Measurements from ENCODE around the gene B3GNT7.
A peak's percentile ranks its signal among the peaks of the same experiment; 100 is the strongest.
"Not testable (repeated sequence)": the region's sequence is repeated elsewhere in the genome, so short reads cannot be mapped to it uniquely, and the experiment has no call there.

The B3GNT7 gene

DNA sequence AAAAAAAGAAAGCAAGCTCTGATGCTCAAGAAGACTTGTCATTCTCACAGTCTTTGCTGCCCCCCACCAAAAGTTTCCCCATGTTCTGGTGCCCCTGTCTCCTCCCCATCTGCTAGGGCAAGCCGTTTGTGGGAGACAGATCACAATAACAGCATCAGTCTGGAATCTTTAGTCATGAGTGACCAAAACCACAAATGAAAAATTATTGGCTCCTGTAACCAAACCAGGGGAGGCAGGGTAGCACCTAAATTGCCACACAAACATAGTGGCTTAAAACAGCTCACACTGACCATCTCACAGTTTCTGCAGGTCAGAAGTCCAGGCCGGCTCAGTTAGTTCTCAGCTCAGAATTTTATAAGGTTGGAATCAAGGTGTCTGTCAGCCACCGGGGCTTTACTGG, 9.1 kb upstream of the B3GNT7 start:
- DNase-seq = no peak

DNA sequence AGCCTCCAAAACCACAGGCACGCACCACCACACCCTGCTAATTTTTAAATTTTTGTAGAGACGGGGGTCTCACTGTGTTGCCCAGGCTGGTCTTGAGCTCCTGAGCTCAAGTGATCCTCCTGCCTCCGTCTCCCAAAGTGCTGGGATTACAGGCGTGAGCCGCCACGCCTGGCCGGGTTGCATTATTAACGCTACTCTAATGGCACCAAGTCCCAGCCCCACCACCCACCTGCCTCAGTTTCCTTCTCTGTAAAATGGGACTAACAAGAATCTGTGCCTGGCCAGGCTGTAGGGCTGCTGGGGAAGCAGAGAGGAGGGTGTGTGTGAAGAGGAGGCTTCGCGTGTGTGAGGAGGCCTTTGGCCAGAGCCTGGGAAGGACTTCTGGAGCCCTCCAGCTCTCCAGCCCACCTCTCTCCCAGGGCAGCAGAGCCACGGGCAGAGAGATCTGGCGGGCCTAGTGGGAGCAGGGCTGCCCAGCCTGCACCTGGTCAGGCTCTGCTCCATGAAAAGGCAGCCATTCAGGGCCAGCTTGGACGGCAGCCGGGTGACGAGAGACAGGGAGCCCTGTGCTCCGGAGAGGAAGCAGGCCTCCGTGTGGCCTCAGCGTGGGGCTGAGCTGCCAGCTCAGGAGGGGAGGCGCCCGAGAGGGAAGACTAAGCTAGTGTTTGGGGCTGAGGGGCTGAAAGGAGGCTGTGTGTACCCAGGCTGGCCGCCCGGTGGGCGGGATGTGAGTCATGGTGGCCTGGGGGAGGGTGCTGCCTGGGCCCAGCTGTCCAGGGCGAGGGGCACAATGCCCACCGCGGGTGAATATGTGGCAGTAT, 7.4 kb upstream of the B3GNT7 start:
- DNase-seq = no peak

DNA sequence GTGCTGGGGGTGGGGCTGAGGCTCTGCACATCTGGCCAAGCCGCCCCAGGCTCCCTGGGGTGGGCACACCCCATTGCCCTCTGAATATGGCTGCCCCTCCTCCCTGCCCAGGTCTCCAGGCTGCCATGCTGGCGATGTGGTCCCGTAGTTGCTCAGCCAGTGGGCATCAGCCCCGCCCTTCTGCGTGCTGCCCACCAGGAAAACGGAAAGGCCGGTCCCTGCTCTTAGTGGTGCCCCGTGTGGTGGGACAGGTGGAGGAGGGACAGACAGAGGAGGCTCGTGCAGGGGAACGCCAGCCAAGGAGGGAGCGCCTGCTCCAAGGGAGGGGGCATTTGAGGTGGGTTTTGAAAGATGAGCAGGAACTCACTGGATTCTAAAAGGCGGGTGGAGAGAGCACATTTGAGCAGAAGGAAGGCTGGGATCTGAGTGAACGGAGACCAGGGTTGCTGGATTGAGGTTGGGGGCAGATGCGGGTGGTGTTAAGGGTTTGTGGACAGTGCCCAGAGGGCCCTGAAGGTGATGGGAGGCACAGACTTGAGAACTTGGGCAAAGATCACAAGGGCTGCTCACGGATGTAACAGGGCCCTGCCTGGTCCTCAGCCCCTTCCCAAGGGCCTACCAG, 6.7 kb upstream of the B3GNT7 start:
- no peak for DNase-seq

DNA sequence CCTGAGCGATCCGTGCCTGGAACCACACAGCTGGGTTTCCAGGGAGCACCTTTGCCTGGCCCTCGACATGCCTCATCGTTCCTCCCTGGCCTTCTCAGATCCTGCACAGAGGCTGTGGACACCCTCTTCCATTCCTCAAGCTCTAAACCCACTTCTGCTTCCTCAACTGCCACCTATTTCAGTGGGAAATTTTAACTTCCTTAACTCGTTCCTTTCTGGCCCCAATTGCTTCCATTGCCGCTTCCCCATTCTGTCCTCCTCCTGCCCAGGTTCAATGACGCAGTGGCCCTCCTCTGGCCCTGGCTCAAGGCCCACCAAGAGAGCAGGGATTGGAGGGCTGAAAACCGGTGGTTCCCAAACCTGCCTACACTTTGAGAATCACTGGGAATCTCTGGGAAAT, 4.8 kb upstream of the B3GNT7 start:
- DNase-seq = no peak

DNA sequence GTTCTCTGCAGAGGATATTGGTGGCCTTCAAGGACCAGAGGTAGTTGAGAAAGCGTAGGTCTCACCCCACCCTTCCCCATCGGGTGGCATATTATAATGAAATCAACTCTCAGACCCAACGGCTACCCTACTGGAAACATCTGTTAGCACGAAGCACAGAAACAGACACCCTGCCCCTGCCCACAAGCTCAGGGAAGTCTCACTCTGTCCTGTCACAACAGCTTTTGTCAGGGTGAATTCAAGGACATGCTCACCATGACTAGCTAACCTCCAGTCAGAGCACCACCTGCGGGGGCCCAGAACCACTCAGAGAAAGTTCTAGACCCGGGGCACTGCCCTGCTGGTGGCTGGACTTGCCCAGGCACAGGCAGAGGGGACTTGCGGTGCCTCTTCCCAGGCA, 3.5 kb upstream of the B3GNT7 start:
- DNase-seq = no peak

DNA sequence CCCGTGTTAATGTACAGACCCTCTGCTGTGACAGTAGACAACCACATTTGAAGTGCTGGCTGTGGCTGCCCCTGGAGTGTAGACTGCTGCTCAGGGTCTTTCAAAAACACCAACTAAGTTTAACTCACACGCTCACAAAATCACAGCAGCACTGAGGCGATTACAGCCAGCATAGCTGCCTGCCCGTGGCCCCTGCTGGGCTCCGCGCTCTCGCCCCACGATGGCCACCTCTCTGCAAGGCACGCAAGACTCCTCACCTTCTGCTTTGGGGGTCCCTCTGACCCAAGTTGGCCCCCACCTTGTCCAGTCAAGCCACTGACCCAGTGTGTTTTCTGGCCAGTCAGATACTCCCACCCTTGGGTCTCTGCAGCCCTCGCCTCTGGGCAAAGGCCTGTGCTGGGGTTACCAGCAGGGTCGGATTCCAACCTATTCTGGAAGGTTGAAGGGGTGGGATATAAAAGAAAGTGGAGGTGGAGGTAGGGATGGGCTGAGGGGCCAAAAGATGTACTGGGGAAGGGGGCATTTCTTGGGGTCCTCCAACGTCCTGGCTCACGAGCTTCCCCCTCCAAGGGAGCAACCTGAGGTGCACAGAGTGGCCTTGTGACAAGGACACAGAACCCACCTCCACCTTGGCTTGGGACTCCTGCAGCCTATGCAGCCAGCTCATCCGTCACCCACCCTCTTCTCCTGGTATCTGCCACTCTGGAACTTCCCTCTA, 2.9 kb upstream of the B3GNT7 start:
- DNase-seq = no peak

DNA sequence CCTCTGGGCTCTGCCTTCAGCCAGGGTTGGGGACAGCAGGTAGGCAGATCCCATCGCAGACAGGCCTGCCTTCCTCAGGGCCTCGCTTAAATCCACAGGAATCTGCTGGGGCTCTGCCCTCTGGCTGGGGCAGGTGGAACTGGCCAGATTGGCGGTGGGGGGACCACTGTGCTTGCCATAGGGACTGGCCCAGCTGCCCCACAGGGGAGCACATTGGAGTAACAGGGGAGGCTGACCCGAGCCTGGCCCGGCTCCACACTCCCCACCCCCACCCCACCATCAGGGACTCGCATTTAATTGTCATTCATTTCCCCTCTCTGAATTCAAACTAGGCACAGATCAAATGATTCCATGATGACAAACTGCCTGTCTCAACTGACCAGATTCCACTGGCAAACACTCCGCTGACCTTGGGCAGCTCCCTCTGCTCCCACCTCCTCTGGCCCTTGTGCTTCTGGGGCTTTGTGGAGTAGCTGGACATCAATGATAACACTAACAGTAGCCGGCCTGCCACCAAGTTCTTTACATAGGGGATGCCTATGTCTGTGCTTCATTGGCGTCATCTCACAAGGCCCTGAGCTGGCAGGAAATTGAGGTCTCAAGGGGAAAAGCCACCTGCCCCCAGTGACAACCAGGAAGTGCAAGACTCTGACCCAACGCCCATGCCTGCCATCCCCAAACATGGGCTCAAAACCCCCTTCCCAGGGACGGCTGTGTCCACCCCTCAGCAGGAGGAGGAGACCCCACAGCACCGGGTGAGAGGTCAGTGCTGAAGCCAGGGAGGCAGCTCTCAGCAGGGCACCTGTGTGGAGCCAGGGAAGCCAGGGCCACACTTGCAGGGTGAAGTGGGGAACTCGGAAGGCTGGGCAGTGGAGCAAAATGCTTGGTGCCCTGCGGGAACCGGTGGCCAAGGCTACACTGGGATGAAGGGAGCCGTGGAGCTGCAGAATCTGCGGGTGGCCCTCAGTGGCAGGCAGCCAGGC, 2.1 kb upstream of the B3GNT7 start:
- DNase-seq = no peak

DNA sequence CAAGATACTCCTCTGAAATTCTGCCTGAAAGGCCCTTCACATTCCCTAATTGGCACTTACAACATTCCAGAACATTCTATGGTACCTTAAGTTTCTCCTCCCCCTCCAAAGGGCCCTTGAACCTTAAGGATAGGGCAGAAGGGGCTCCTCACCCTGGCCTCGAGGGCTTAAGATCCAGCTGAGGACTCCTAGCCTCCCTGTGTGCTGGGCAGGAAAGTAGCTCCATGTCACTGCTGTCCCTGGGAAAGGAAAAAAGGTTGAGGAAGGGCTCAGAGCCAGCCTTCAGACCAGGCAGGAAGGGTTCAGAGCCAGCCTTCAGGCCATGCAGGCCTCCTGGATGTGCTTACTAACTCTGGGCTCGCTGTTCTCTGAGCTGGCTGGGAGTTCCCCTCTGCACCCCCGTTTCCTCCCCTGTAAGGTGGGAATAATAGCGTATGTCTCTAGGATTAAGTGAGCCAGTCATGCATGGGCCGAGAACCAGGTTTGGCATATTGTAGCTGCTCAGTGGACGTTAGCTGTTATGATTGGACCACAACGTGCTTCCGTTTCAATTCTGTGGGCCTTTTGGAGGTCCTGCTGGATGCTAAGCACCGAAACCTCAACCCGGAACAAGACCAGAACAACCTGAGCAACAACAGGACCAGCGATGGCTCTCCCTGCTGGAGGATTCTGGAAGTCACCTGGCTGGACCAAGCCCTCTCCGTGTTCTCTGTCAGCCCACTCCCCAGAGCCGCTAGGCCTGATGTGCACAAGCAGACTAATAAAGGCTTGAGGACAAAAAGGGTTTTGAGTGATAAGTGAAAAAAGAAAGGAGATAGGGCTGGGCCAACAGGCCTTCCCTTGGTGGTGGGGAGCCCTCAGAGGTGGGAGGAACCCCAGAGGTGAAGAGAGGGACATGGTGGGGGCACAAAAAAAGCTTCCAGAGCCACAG, 1.0 kb upstream of the B3GNT7 start:
- DNase-seq = no peak

DNA sequence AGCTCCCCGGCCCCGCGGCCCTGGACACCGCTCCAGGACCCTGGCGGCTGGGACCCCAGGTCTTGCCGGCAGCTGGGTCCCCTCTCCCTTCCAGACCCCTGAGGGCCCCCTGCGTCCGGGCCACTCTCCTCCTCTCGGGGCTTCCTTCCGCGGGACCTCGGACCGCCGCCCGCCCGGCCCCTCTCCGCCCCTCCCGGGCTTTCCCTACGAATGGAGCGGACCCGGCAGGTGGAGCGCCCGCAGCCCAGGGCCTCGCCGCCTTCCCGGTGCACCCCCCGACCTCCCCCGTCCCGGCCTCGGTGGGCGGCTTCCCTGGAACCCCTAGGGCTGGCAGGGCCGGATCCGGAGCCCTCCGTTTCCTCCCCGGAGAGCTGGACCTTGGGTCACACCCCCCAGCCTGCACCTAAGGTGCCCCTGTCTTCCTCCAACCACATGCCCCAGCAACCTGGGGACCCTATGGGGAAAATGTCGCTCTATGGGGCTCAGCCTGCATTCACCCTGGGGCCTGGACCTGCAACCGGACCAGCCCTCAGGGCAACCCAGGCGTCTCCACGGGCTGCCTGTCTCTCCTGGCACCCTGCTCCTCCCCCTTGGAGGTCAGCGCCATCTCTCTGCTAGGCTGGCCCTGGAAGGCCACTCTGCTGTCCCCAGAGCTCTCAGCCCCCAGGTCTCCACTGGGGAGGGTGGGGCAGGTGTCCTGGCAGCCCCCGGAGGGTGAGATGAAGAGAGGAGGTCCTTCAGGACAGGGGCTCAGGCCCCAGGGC, 730 bp downstream of the B3GNT7 start:
- DNase-seq = no peak

DNA sequence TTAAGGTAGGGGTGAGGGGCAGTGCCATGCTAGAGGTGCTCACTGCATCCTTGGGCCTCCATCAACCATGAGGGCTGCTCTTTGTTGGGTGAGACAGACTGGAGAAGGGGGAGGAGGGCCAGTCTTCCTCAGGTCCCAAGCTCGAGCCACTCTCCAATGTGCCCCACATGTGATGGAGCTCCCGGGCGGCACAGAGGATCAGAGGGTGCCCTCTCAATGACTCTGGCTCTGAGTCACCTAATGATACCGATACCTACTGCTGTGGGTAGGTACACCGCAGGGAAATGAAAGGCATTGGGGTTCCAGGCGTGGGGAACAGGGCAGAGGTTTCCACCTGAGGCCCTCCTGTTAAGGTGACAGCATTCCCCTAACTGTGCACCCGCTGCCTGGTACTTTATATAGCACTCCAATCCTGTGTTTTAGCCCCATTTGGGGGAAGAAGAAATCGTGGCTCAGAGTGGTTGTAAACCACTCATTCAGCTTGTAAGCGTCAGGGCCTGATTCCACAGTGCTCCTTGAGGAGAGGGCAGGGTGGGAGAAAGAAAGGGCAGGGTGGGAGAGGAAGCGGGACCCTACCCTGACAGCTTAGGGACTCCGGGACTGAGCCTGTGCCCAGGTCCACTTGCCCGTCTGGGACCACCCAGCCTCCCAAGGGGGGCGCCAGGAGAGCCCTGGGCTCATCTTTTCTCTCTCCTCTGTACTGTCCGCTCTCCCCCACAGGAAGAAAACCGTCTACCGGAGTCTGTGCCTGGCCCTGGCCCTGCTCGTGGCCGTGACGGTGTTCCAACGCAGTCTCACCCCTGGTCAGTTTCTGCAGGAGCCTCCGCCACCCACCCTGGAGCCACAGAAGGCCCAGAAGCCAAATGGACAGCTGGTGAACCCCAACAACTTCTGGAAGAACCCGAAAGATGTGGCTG, 1.8 kb downstream of the B3GNT7 start:
- DNase-seq = peak in 1 of 2 donors; percentile 19

DNA sequence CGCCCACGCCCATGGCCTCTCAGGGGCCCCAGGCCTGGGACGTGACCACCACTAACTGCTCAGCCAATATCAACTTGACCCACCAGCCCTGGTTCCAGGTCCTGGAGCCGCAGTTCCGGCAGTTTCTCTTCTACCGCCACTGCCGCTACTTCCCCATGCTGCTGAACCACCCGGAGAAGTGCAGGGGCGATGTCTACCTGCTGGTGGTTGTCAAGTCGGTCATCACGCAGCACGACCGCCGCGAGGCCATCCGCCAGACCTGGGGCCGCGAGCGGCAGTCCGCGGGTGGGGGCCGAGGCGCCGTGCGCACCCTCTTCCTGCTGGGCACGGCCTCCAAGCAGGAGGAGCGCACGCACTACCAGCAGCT, 2.4 kb downstream of the B3GNT7 start:
- DNase-seq = no peak

DNA sequence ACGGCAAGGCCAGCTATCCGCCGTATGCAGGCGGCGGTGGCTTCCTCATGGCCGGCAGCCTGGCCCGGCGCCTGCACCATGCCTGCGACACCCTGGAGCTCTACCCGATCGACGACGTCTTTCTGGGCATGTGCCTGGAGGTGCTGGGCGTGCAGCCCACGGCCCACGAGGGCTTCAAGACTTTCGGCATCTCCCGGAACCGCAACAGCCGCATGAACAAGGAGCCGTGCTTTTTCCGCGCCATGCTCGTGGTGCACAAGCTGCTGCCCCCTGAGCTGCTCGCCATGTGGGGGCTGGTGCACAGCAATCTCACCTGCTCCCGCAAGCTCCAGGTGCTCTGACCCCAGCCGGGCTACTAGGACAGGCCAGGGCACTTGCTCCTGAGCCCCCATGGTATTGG, 3.1 kb downstream of the B3GNT7 start:
- no peak for DNase-seq

DNA sequence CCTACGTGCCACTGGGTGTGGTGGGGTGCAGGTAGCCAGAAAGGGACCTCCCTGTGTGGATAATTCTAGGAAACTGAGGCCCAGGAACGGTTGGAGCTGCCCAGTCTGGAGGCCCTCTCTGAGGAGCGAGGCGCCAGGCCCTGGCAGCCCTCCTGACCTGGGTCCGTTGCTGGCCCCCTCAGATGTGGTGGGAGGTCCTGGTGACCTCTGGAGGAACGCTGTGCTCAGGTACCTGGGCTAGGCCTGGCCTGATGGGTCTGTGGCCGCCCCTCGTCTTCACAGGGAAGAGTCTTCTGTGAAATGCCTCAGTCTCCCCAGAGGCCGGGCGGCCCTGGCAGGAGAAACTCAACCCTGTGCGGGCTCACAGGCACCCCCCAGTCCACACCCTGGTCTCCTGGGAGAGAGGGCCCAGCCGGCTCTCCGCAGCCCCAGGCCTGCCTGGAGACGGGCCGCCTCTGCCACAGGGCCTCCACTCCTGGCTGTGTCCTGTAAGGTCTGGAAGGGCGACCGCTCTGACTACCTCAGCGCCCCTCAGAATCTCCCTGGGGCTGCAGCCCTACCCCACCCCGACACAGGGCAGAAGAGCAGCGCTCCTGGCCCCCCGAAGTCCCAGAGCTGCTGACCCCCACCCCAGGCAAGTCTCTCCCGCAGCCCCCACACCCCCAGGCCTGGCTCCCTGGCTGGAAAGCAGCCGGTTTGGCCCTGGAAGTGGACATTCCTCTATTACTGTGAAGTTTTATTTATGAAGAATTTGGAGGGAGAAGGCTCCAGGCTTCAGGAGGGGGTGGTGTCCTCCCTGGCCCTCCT, 3.7 kb downstream of the B3GNT7 start:
- DNase-seq = no peak

DNA sequence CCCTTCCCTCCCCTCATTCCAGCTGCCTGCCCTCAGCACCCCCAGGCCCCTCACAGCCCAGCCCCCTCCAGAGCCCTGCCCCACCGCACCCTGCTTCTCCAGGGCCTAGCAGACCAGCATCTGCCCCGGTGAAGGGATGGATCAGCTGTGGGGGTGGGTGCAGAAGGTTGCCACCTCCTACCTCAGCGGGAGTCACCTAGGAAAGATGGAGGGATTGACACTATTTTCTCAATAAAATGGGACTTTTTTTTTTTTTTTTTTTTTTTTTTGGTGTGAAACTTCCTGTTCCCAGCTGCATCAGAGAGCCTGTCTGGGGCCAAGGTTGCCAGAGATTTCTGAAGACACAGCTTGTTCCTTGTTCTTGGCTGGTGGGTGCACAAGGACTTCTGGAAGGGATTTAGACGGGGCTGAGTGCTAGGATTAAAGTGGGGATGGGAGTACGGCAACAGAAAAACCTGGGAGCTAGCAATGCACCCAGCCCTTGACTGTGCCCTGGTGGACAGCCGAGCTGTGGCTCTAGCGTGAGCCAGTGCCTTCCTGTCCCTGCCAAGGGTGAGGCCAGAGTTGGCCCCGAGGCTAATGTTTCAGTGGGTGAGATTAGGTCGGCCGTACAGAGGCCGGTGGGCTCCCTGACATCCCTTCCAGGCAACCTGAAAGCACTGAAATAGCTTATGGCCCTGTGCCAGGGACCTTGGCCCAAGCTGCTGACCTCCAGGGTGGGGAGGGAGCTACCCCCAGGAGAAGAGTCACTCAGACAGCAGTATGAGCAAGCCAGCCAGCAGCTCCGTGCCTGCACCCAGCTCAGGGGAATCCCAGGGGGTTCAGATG, 4.6 kb downstream of the B3GNT7 start:
- no peak for DNase-seq

DNA sequence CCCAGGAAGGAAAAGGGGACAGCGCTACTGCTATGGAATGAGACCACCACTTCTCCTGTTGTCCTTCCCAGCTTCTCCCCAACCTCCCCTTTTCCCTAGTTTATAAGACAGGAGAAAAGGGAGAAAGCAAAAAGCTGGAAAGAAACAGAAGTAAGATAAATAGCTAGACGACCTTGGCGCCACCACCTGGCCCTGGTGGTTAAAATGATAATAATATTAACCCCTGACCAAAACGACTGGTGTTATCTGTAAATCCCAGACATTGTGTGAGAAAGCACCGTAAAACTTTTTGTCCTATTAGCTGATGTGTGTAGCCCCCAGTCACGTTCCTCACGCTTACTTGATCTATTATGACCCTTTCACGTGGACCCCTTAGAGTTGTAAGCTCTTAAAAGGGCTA, 5.2 kb downstream of the B3GNT7 start:
- not testable (repeated sequence) for DNase-seq

DNA sequence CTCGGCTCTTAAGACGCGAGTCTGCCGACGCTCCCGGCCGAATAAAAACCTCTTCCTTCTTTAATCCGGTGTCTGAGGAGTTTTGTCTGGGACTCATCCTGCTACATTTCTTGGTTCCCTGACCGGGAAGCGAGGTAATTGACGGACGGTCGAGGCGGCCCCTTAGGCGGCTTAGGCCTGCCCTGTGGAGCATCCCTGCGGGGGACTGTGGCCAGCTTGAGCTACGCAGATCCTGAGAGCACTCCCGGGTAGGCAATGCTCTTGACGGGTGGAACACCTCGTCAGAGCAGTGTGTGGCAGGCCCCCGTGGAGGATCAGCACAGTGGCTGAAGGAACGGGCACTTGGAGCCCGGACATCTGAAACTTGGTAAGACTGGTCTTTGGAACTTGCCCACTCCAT, 5.6 kb downstream of the B3GNT7 start:
- DNase-seq = not testable (repeated sequence)

DNA sequence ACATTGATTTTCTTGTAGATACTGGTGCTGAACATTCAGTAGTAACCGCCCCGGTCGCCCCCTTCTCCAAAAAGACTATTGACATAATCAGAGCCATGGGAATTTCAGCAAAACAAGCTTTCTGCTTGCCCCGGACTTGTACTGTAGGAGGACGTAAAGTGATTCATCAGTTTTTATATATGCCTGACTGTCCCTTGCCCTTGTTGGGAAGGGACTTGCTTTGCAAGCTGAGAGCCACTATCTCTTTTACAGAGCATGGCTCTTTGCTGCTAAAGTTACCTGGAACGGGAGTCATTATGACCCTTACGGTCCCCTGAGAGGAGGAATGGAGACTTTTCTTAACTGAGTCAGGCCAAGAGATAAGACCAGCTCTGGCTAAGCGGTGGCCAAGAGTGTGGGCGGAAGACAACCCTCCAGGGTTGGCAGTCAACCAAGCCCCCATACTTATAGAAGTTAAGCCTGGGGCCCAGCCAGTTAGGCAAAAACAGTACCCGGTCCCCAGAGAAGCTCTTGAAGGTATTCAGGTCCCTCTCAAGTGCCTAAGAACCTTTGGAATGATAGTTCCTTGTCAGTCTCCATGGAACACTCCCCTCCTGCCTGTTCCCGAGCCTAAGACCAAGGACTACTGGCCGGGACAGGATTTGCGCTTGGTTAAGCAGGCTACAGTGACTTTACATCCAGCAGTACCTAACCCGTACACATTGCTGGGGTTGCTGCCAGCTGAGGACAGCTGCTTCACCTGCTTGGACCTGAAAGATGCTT, 8.1 kb downstream of the B3GNT7 start:
- not testable (repeated sequence) for DNase-seq

Measured in stimulated activated CD4-positive, alpha-beta T cell treated with anti-CD3 and anti-CD28 coated beads, Interleukin-2, amount 100 ng/mL, for 48 hours (primary cell).